Adipocyte (in vitro differentiated cells): Measurements from ENCODE around the gene PHLDB2.
A peak's percentile ranks its signal among the peaks of the same experiment; 100 is the strongest.

Source experiments
- DNase-seq: peaks from one replicate; pipeline ENCODE4 v3.0.0-alpha.2; 2015; ENCODE audit warnings: low read depth
- H3K27me3 ChIP-seq: replicated peaks from 2 replicates; pipeline ENCODE4 v1.7.0; 2013; ENCODE audit warnings: mild to moderate bottlenecking, low read length, moderate library complexity; ENCODE audit not compliant: control insufficient read depth, insufficient read depth
- H3K36me3 ChIP-seq: 2 replicates; pipeline ENCODE4 v1.7.0; 2013; ENCODE audit warnings: low read length, mild to moderate bottlenecking, moderate library complexity; ENCODE audit not compliant: control insufficient read depth, insufficient read depth, severe bottlenecking
- H3K4me1 ChIP-seq: 2 replicates; pipeline ENCODE4 v1.7.0; 2013; ENCODE audit warnings: mild to moderate bottlenecking, low read length, moderate library complexity; ENCODE audit not compliant: control insufficient read depth, insufficient read depth
- H3K4me3 ChIP-seq: 2 replicates; pipeline ENCODE4 v1.7.0; 2013; ENCODE audit warnings: mild to moderate bottlenecking, low read length, moderate library complexity
- H3K9ac ChIP-seq: 2 replicates; pipeline ENCODE4 v1.7.0; 2013; ENCODE audit warnings: mild to moderate bottlenecking, low read length, moderate library complexity
- H3K9me3 ChIP-seq: 2 replicates; pipeline ENCODE4 v1.7.0; 2013; ENCODE audit warnings: mild to moderate bottlenecking, low read length, moderate library complexity; ENCODE audit not compliant: control insufficient read depth

Gene PHLDB2

GRCh38 chr3:111850537-111850936 lies 8.5 kb upstream of the PHLDB2 start:
- H3K9me3 ChIP-seq = no peaks in the 10 kb centered on the region
- no peaks in the 10 kb centered on the region for H3K27me3 ChIP-seq
- H3K9ac ChIP-seq = no peak overlapping the region
- peak; percentile 77 for DNase-seq
- peaks cover 29% of the 10 kb centered on the region for H3K4me1 ChIP-seq
- no peak overlapping the region for H3K4me3 ChIP-seq
- H3K36me3 ChIP-seq = no peaks in the 10 kb centered on the region

DNA sequence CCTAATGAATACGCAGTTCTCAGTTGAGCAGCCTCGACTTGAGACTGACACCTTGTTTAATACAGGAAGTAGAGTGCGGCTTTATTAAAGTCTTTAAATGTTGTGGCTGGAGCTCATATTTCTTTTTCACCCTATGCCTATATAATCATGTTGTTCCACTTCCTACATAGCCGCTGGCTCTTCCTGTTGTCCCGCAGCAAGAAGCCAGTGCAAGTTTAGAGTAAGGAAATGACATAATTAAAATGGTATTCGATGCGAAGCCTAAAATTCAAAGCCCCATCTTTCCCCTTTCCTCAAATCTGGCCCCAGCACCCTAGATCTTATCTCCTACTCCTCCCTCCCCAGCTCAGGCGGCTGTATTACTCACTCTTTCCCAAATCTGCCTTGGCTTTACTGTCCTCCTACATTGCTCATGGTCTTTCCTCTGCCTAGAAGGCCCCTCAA lies 7.5 kb upstream of the PHLDB2 start:
- H3K9me3 ChIP-seq = no peaks in the 10 kb centered on the region
- H3K4me1 ChIP-seq = peaks cover 21% of the 10 kb centered on the region
- H3K4me3 ChIP-seq = no peak overlapping the region
- DNase-seq = peak; percentile 91
- H3K27me3 ChIP-seq = no peaks in the 10 kb centered on the region
- H3K36me3 ChIP-seq = no peaks in the 10 kb centered on the region
- H3K9ac ChIP-seq = no peak overlapping the region

GRCh38 chr3:111852540-111852939 lies 6.5 kb upstream of the PHLDB2 start:
- no peak overlapping the region for H3K9ac ChIP-seq
- H3K36me3 ChIP-seq = no peaks in the 10 kb centered on the region
- no peak overlapping the region for H3K4me3 ChIP-seq
- no peaks in the 10 kb centered on the region for H3K9me3 ChIP-seq
- H3K4me1 ChIP-seq = peaks cover 12% of the 10 kb centered on the region
- no peaks in the 10 kb centered on the region for H3K27me3 ChIP-seq
- DNase-seq = no peak

DNA sequence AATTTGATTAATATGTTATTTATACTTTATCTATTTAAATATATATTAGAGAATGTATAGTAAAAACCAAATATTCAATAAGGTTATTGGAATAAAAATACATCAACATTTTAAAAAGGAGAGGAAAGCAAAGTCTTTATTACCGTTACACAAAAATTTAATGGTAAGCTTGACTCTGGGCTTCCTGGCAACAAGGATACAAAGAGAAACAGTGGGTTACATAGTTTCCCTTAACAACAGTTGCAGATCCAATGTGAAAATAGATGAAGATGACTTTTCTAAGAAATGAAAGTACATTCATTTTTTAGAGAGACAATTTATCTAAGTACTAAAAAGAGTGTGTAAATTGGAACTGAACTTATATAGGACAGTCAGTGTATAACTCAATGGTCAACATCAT lies 6.0 kb upstream of the PHLDB2 start:
- H3K9ac ChIP-seq = no peak overlapping the region
- no peaks in the 10 kb centered on the region for H3K36me3 ChIP-seq
- no peak for DNase-seq
- no peak overlapping the region for H3K4me3 ChIP-seq
- H3K9me3 ChIP-seq = no peaks in the 10 kb centered on the region
- peaks cover 12% of the 10 kb centered on the region for H3K4me1 ChIP-seq
- H3K27me3 ChIP-seq = no peaks in the 10 kb centered on the region

DNA sequence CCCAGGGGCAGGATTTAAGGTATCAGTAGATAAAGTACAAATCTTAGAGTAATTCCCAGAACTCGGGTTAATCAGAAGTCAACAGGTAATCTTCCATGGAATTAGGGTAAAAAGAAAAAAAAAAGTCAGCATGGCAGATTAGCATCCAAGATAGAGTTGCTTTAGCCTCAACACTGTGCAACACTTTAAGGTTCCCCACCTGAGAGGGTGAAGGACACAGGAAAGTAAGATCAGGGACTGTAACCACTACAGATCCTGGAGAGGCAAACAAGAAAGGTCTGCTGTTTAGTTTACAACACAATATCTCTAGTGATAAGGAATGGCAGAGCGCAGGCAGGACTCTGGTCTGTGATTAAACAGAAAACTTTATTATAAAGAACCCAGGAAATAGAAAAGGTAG lies 4.1 kb upstream of the PHLDB2 start:
- Histone ChIP-seq H3K9me3 (no peaks in the 10 kb centered on the region), H3K36me3 (no peaks in the 10 kb centered on the region), H3K4me1 (peaks cover 14% of the 10 kb centered on the region), H3K27me3 (no peaks in the 10 kb centered on the region), H3K9ac (no peak overlapping the region), H3K4me3 (no peak overlapping the region)
- no peak for DNase-seq

DNA sequence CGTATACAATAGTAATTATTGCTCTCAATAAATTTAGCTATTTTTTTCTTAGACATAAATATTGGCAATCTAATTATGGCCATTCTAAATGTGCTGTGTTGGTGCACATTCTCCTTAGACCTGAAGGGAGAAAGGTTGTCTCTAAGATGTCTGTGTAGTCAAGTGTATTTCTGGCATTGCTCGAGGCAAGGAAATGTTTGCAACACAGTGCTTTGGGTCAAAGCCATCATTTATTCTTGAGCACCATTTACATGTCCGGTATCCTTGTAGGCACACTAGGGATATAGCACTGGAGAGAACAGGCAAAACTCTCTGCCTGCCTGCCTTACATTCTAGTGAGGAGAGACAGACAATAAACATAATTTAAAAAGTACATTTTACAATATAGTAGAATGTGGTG lies 2.6 kb upstream of the PHLDB2 start:
- Histone ChIP-seq H3K4me3 (no peak overlapping the region), H3K4me1 (peaks cover 14% of the 10 kb centered on the region), H3K27me3 (no peaks in the 10 kb centered on the region), H3K9me3 (no peaks in the 10 kb centered on the region), H3K9ac (no peak overlapping the region), H3K36me3 (no peaks in the 10 kb centered on the region)
- DNase-seq = no peak

DNA sequence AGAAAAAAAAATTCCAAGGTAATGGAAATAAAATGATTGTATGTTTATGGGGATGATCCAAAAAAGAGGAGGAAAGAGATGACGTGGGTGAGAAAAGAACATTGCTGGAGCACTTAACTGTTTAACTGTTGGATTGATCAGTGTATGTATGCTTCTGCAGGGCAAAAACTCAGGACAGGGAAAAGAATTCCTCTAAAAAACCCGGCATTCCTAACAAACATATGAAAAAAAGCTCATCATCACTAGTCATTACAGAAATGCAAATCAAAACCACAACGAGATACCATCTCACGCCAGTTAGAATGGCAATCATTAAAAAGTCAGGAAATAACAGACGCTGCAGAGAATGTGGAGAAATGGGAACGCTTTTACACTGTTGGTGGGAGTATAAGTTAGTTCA lies 1.6 kb upstream of the PHLDB2 start:
- H3K9ac ChIP-seq = no peak overlapping the region
- DNase-seq = no peak
- H3K4me1 ChIP-seq = peaks cover 18% of the 10 kb centered on the region
- no peaks in the 10 kb centered on the region for H3K36me3 ChIP-seq
- no peaks in the 10 kb centered on the region for H3K27me3 ChIP-seq
- H3K4me3 ChIP-seq = no peak overlapping the region
- no peaks in the 10 kb centered on the region for H3K9me3 ChIP-seq

- Histone ChIP-seq H3K4me3 (peak overlapping the region; percentile 96), H3K27me3 (no peaks in the 10 kb centered on the region), H3K9ac (peak overlapping the region; percentile 97), H3K36me3 (no peaks in the 10 kb centered on the region), H3K9me3 (no peaks in the 10 kb centered on the region), H3K4me1 (peaks cover 28% of the 10 kb centered on the region)
- no peak for DNase-seq
These were observed 423 bp upstream of the PHLDB2 start for GRCh38 chr3:111858642-111859041.

- H3K27me3 ChIP-seq = no peaks in the 10 kb centered on the region
- no peaks in the 10 kb centered on the region for H3K9me3 ChIP-seq
These were observed 1.2 kb downstream of the PHLDB2 start for GRCh38 chr3:111859974-111860859.

DNA sequence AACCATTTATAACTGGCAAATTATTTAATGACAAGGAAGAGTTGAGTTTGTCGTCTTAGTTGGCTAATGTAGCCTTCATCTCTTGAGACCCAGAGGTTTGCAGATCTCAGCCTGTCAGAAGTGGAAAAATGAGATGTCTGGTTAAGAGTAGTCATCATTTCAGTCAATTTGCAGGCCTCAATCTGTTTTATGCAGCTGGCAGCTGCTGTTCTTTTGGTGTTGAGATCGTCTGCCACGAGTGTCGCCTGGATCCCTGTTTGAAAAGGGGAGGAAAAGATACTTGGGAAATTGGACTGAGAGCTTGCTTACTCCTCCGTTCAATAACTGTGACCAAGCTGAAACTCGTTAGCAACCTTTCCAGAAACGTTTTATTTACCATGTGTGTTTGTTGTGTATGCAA lies 2.3 kb downstream of the PHLDB2 start:
- no peaks in the 10 kb centered on the region for H3K9me3 ChIP-seq
- no peaks in the 10 kb centered on the region for H3K27me3 ChIP-seq
- peak overlapping the region; percentile 97 for H3K9ac ChIP-seq
- peak overlapping the region; percentile 96 for H3K4me3 ChIP-seq
- peak; percentile 44 for DNase-seq
- no peaks in the 10 kb centered on the region for H3K36me3 ChIP-seq
- H3K4me1 ChIP-seq = peaks cover 53% of the 10 kb centered on the region

More at GRCh38 chr3:111859974-111860859, 1.2 kb downstream of the PHLDB2 start:
- peak overlapping the region; percentile 96 for H3K4me3 ChIP-seq
- H3K36me3 ChIP-seq = no peaks in the 10 kb centered on the region
- peak; percentile 91 for DNase-seq
- peak overlapping the region; percentile 97 for H3K9ac ChIP-seq
- peaks cover 43% of the 10 kb centered on the region for H3K4me1 ChIP-seq

GRCh38 chr3:111862415-111862814 lies 3.4 kb downstream of the PHLDB2 start:
- Histone ChIP-seq H3K9ac (peak overlapping the region; percentile 35), H3K9me3 (no peaks in the 10 kb centered on the region), H3K4me3 (peak overlapping the region; percentile 96), H3K4me1 (peaks cover 55% of the 10 kb centered on the region), H3K27me3 (no peaks in the 10 kb centered on the region), H3K36me3 (no peaks in the 10 kb centered on the region)
- DNase-seq = no peak
